ENCODE measurements around the gene PLA2G4A. TPM values are rescaled to one million over a fixed set of nuclear protein-coding genes. Genes with fewer than 3 reads are reported as not detected.

PLA2G4A gene
- total and polyA plus RNA-seq, 2 experiments from 2014 or later = 1.1 to 3.8 TPM

- H3K27me3 ChIP-seq (ENCODE audit: insufficient read depth) = no peaks in the 10 kb centered on the region
- DNase-seq (ENCODE audit: low spot score) = no peak
- H3K36me3 Mint-ChIP-seq (ENCODE audit: low read depth) = no peaks in the 10 kb centered on the region
- no peak overlapping the region for H3K4me2 ChIP-seq
- no peaks in the 10 kb centered on the region for H3K9me2 ChIP-seq (ENCODE audit: insufficient read depth)
- H3K27me3 Mint-ChIP-seq (ENCODE audit: insufficient read depth, low read depth, poor library complexity) = no peaks in the 10 kb centered on the region
- H3K4me1 Mint-ChIP-seq = no peaks in the 10 kb centered on the region
- H3K4me3 ChIP-seq = no peak overlapping the region
- no peaks in the 10 kb centered on the region for H3K36me3 ChIP-seq (ENCODE audit: insufficient read depth)
- no peaks in the 10 kb centered on the region for H3K4me1 ChIP-seq (ENCODE audit: insufficient read depth)
- H3K4me3 Mint-ChIP-seq = no peak overlapping the region
- H4K20me1 ChIP-seq (replicated peaks; ENCODE audit: insufficient read depth) = no peaks in the 10 kb centered on the region
- no peak overlapping the region for H3K27ac Mint-ChIP-seq
- no peak overlapping the region for H3K27ac ChIP-seq (ENCODE audit: low read depth)
- TF ChIP-seq, protein P1, sequence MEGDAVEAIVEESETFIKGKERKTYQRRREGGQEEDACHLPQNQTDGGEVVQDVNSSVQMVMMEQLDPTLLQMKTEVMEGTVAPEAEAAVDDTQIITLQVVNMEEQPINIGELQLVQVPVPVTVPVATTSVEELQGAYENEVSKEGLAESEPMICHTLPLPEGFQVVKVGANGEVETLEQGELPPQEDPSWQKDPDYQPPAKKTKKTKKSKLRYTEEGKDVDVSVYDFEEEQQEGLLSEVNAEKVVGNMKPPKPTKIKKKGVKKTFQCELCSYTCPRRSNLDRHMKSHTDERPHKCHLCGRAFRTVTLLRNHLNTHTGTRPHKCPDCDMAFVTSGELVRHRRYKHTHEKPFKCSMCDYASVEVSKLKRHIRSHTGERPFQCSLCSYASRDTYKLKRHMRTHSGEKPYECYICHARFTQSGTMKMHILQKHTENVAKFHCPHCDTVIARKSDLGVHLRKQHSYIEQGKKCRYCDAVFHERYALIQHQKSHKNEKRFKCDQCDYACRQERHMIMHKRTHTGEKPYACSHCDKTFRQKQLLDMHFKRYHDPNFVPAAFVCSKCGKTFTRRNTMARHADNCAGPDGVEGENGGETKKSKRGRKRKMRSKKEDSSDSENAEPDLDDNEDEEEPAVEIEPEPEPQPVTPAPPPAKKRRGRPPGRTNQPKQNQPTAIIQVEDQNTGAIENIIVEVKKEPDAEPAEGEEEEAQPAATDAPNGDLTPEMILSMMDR (conservative IDR thresholded peaks at IDR 0.05; ENCODE audit: low read depth in 2 of 2) = no peak
- TF ChIP-seq CREB1 (CRISPR knock-in tag; IDR thresholded peaks at IDR 0.05; ENCODE audit: low read depth) (no peak), POLR2AphosphoS5 (IDR thresholded peaks at IDR 0.05; ENCODE audit: low read depth) (no peak), EZH2phosphoT487 (IDR thresholded peaks at IDR 0.05; ENCODE audit: unreplicated experiment) (no peak), ZNF331 (CRISPR knock-in tag; IDR thresholded peaks at IDR 0.05; ENCODE audit: low read depth) (no peak), NANOG (IDR thresholded peaks at IDR 0.05; ENCODE audit: borderline replicate concordance) (no peak), ZNF114 (CRISPR knock-in tag; IDR thresholded peaks at IDR 0.05) (no peak), EZH2 (IDR thresholded peaks at IDR 0.05; ENCODE audit: low read depth, unreplicated experiment) (no peak), JUNB (IDR thresholded peaks at IDR 0.05; ENCODE audit: unreplicated experiment) (no peak), STAT1 (IDR thresholded peaks at IDR 0.05; ENCODE audit: unreplicated experiment) (no peak), REST (IDR thresholded peaks at IDR 0.05; ENCODE audit: unreplicated experiment) (no peak), ETS1 (IDR thresholded peaks at IDR 0.05) (no peak)
- TF ChIP-seq, protein P2, sequence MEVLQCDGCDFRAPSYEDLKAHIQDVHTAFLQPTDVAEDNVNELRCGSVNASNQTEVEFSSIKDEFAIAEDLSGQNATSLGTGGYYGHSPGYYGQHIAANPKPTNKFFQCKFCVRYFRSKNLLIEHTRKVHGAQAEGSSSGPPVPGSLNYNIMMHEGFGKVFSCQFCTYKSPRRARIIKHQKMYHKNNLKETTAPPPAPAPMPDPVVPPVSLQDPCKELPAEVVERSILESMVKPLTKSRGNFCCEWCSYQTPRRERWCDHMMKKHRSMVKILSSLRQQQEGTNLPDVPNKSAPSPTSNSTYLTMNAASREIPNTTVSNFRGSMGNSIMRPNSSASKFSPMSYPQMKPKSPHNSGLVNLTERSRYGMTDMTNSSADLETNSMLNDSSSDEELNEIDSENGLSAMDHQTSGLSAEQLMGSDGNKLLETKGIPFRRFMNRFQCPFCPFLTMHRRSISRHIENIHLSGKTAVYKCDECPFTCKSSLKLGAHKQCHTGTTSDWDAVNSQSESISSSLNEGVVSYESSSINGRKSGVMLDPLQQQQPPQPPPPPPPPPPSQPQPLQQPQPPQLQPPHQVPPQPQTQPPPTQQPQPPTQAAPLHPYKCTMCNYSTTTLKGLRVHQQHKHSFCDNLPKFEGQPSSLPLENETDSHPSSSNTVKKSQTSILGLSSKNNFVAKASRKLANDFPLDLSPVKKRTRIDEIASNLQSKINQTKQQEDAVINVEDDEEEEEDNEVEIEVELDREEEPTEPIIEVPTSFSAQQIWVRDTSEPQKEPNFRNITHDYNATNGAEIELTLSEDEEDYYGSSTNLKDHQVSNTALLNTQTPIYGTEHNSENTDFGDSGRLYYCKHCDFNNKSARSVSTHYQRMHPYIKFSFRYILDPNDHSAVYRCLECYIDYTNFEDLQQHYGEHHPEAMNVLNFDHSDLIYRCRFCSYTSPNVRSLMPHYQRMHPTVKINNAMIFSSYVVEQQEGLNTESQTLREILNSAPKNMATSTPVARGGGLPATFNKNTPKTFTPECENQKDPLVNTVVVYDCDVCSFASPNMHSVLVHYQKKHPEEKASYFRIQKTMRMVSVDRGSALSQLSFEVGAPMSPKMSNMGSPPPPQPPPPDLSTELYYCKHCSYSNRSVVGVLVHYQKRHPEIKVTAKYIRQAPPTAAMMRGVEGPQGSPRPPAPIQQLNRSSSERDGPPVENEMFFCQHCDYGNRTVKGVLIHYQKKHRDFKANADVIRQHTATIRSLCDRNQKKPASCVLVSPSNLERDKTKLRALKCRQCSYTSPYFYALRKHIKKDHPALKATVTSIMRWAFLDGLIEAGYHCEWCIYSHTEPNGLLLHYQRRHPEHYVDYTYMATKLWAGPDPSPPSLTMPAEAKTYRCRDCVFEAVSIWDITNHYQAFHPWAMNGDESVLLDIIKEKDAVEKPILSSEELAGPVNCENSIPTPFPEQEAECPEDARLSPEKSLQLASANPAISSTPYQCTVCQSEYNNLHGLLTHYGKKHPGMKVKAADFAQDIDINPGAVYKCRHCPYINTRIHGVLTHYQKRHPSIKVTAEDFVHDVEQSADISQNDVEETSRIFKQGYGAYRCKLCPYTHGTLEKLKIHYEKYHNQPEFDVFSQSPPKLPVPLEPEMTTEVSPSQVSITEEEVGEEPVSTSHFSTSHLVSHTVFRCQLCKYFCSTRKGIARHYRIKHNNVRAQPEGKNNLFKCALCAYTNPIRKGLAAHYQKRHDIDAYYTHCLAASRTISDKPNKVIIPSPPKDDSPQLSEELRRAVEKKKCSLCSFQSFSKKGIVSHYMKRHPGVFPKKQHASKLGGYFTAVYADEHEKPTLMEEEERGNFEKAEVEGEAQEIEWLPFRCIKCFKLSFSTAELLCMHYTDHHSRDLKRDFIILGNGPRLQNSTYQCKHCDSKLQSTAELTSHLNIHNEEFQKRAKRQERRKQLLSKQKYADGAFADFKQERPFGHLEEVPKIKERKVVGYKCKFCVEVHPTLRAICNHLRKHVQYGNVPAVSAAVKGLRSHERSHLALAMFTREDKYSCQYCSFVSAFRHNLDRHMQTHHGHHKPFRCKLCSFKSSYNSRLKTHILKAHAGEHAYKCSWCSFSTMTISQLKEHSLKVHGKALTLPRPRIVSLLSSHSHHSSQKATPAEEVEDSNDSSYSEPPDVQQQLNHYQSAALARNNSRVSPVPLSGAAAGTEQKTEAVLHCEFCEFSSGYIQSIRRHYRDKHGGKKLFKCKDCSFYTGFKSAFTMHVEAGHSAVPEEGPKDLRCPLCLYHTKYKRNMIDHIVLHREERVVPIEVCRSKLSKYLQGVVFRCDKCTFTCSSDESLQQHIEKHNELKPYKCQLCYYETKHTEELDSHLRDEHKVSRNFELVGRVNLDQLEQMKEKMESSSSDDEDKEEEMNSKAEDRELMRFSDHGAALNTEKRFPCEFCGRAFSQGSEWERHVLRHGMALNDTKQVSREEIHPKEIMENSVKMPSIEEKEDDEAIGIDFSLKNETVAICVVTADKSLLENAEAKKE (CRISPR knock-in tag; IDR thresholded peaks at IDR 0.05) = no peak
- no peaks in the 10 kb centered on the region for H3K9me3 Mint-ChIP-seq
- H3K79me2 ChIP-seq (replicated peaks; ENCODE audit: insufficient read depth) = no peaks in the 10 kb centered on the region
- no peak for ATAC-seq
- no peak overlapping the region for H2AFZ ChIP-seq
- no peaks in the 10 kb centered on the region for H3F3A ChIP-seq (replicated peaks; ENCODE audit: low read depth)
Observed at GRCh38 chr1:186785503-186785902, 43.2 kb upstream of the PLA2G4A start.
